ENCODE measurements around the gene GRK4.
A peak's percentile ranks its signal among the peaks of the same experiment; 100 is the strongest.

GRK4 gene

DNA sequence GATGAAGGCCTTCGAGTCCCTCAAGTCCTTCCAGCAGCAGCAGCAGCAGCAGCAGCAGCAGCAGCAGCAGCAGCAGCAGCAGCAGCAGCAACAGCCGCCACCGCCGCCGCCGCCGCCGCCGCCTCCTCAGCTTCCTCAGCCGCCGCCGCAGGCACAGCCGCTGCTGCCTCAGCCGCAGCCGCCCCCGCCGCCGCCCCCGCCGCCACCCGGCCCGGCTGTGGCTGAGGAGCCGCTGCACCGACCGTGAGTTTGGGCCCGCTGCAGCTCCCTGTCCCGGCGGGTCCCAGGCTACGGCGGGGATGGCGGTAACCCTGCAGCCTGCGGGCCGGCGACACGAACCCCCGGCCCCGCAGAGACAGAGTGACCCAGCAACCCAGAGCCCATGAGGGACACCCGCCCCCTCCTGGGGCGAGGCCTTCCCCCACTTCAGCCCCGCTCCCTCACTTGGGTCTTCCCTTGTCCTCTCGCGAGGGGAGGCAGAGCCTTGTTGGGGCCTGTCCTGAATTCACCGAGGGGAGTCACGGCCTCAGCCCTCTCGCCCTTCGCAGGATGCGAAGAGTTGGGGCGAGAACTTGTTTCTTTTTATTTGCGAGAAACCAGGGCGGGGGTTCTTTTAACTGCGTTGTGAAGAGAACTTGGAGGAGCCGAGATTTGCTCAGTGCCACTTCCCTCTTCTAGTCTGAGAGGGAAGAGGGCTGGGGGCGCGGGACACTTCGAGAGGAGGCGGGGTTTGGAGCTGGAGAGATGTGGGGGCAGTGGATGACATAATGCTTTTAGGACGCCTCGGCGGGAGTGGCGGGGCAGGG, 111.7 kb downstream of the GRK4 start:
- peak; percentile 87 for DNase-seq

DNA sequence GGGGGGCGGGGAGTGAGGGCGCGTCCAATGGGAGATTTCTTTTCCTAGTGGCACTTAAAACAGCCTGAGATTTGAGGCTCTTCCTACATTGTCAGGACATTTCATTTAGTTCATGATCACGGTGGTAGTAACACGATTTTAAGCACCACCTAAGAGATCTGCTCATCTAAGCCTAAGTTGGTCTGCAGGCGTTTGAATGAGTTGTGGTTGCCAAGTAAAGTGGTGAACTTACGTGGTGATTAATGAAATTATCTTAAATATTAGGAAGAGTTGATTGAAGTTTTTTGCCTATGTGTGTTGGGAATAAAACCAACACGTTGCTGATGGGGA, 112.2 kb downstream of the GRK4 start:
- DNase-seq, result no peak

DNA sequence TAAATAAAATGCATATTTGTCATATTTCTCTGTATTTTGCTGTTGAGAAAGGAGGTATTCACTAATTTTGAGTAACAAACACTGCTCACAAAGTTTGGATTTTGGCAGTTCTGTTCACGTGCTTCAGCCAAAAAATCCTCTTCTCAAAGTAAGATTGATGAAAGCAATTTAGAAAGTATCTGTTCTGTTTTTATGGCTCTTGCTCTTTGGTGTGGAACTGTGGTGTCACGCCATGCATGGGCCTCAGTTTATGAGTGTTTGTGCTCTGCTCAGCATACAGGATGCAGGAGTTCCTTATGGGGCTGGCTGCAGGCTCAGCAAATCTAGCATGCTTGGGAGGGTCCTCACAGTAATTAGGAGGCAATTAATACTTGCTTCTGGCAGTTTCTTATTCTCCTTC, 114.4 kb downstream of the GRK4 start:
- no peak for DNase-seq

DNA sequence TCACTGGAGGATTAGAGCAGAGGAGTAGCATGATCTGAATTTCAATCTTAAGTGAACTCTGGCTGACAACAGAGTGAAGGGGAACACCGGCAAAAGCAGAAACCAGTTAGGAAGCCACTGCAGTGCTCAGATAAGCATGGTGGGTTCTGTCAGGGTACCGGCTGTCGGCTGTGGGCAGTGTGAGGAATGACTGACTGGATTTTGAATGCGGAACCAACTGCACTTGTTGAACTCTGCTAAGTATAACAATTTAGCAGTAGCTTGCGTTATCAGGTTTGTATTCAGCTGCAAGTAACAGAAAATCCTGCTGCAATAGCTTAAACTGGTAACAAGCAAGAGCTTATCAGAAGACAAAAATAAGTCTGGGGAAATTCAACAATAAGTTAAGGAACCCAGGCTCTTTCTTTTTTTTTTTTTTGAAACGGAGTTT, 116.3 kb downstream of the GRK4 start:
- peak; percentile 99 for DNase-seq

DNA sequence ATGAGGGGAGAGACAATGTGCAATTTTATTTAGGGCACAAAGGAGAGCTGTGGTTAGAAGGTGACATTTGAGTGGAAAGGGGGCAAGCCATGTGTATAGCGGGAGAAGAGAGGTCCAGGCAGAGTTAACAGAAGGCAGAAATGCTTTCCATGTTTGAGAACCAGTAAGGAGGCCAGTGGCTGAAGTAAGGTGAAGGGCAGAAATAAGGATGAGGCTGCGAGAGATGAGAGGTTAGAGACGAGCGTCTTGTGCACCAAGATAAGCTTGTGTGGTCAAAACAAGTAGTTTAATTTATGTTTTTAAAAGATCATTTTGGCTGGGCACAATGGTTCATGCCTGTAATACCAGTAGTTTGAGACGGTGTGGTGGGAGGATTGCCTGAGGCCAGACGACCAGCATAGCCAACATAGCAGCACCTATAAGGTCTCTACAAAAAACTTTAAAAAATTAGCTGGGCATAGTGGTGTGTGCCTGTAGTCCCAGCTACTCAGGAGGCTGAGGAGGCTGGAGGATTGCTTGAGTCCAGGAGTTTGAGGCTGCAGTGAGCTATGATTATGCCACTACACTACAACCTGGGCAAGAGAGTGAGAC, 119.6 kb downstream of the GRK4 start:
- DNase-seq, result peak; percentile 90

DNA sequence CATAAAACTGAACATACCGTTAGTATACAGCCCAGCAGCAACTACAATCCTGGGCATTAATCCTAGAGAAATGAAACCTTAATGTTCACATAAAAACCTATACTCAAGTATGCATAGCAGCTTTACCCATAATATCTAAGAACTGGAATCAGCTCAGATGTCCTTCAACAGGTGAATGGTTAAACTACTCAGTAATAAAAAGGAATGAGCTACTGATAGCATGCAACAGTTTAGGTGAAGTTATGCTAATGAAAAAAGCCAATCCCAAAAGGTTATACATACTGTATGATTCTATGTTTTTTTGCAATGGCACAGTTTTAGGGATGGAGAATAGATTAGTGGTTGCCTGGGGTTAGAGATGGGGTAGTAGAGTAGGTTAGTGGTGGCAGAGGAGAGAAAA, 120.4 kb downstream of the GRK4 start:
- DNase-seq, result no peak

DNA sequence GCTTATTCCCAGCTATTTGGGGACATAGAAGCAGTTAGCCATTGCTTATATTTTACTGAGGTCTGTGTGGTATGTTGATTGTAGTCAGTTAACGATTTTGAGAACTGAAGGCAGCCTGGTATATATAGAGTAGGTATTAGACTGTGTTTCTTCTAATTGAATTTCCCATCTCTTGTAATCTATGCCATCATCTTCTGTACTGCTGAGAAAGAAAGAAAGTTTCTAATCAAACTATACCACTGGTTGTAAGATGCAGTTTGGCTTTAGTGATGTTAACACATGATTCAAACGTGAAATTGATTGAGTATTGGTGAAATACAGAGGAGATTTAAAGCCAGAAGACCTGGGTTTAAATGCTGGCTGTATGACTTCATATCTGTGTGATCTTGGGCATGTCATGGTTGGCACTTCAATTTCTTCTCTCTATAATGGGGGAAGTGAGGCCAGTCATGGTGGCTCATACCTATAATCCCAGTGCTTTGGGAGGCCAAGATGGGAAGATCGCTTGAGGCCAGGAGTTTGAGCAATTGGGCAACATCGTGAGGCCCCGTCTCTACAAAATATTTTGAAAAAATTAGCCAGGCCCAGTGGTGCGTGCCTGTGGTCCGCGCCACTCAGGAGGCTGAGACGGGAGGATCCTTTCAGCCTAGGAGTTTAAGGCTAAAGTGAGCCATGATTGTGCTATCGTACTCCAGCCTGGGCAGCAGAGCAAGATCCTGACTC, 122.7 kb downstream of the GRK4 start:
- DNase-seq, result no peak

DNA sequence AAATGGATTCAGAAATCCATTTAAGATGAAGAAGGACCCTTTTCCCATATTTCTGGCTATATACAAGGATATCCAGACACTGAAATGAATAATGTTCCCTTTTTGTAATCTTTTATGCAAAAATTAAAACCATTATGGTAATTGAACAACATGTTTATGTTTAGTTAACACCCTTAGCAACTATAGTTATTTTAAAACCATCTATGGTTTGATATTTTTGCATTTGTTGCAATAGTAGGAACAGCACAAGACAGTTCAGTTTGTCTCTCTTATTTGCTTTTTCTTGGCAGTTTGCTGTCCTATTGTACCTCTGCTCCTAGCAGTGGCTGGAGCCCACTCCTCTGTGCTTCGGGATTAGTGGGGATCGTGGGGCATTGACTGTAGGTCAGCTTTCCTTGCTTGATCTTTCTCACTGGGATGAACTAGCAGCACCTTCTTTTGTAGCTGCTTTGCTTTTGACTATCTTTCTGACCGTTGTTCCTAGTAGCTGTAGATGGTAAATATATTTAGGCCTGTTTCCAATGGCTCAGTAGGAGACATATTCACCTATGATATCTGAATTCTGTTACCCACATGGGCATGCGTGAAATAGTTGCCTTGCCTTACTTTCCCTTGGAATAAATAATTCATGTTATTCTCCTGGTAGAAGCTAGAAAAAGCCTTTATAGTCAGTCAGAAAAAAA, 123.9 kb downstream of the GRK4 start:
- DNase-seq, result no peak
